ENCODE results near the gene TTYH2.

The TTYH2 gene

DNA sequence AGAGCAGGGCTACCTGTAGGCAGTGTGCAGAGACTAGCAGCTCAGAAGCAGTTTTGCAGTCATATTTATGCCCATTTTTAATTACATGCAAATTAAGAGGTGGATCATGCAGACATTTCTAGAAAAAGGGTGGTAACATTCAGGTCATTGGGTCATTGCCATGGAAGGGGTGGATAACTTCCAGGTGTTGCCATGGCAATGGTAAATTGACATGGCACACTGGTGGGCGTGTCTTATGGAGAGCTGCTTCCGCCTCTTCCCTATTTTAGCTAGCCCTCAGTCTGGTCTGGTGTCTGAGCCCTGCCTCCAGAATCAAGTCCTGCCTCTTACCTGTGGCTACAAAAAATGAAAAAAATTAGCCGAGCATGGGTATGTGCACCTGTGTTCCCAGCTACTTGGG, 57.9 kb downstream of the TTYH2 start:
- H3K4me3 ChIP-seq (ENCODE audit: low read depth, low read length), result no peak overlapping the region
- no peak for DNase-seq (ENCODE audit: low read depth)
- TF ChIP-seq, protein P1, sequence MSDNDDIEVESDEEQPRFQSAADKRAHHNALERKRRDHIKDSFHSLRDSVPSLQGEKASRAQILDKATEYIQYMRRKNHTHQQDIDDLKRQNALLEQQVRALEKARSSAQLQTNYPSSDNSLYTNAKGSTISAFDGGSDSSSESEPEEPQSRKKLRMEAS (IDR thresholded peaks at IDR 0.05; ENCODE audit: low read depth, low read length), result no peak
- TF ChIP-seq POLR2A (IDR thresholded peaks at IDR 0.05; ENCODE audit: extremely low read depth, insufficient read length), result no peak
- TF ChIP-seq MYC (IDR thresholded peaks at IDR 0.05; ENCODE audit: low read depth, low read length), result no peak

DNA sequence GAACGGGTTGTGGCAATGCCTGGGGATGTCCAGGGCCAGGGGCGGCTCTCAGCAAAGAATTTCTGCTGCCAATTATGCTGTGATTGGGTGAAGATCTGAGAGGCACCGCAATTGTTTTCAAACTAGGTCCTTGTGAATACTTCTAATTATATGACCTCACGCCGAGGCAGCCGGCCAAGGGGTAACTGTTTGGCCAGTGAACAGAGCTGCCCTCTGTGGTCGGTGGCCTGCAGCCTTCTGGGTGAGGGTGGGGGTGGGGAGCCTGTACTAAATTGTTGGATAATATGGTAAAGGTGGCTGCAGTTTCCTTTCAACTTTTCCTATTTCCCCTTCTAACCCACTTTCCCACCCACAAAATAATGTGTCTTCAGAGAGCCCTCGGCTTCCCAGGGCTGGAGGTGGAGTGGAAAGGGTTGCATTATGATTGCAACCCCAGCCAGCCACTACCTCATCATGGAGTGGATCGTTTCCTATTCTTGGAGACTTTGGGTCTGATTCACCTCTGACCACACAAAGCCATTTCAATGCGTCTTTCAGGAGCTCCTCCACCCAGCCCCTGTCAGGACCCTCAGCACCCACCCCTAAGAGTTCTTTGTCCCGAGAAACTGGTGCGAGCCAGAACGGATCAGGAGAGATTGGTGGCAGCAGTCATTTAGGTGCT, 58.7 kb downstream of the TTYH2 start:
- TF ChIP-seq, protein P2, sequence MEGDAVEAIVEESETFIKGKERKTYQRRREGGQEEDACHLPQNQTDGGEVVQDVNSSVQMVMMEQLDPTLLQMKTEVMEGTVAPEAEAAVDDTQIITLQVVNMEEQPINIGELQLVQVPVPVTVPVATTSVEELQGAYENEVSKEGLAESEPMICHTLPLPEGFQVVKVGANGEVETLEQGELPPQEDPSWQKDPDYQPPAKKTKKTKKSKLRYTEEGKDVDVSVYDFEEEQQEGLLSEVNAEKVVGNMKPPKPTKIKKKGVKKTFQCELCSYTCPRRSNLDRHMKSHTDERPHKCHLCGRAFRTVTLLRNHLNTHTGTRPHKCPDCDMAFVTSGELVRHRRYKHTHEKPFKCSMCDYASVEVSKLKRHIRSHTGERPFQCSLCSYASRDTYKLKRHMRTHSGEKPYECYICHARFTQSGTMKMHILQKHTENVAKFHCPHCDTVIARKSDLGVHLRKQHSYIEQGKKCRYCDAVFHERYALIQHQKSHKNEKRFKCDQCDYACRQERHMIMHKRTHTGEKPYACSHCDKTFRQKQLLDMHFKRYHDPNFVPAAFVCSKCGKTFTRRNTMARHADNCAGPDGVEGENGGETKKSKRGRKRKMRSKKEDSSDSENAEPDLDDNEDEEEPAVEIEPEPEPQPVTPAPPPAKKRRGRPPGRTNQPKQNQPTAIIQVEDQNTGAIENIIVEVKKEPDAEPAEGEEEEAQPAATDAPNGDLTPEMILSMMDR (IDR thresholded peaks at IDR 0.05; ENCODE audit: low read depth, low read length), result no peak
- TF ChIP-seq MYC (IDR thresholded peaks at IDR 0.05; ENCODE audit: low read depth, low read length) (no peak), POLR2A (IDR thresholded peaks at IDR 0.05; ENCODE audit: extremely low read depth, insufficient read length) (no peak)
- TF ChIP-seq, protein P1 (IDR thresholded peaks at IDR 0.05; ENCODE audit: low read depth, low read length), result no peak
- H3K4me3 ChIP-seq (ENCODE audit: low read depth, low read length), result no peak overlapping the region
- no peak for DNase-seq (ENCODE audit: low read depth)

GRCh38 chr17:74272731-74273201, 59.4 kb downstream of the TTYH2 start:
- H3K4me3 ChIP-seq (ENCODE audit: low read depth, low read length), result no peak overlapping the region
- DNase-seq (ENCODE audit: low read depth), result no peak
- TF ChIP-seq, protein P2 (IDR thresholded peaks at IDR 0.05; ENCODE audit: low read depth, low read length), result no peak

- H3K4me3 ChIP-seq (ENCODE audit: low read depth, low read length), result no peak within 1 kb of the TSS
- DNase-seq (ENCODE audit: low read depth), result peak; percentile 23
- TF ChIP-seq, protein P1 (IDR thresholded peaks at IDR 0.05; ENCODE audit: low read depth, low read length), result no peak
- TF ChIP-seq POLR2A (IDR thresholded peaks at IDR 0.05; ENCODE audit: extremely low read depth, insufficient read length) (no peak), MYC (IDR thresholded peaks at IDR 0.05; ENCODE audit: low read depth, low read length) (no peak)
- TF ChIP-seq, protein P2 (IDR thresholded peaks at IDR 0.05; ENCODE audit: low read depth, low read length), result no peak
These were observed 60.8 kb downstream of the TTYH2 start, which contains the start of gene DNAI2 for GRCh38 chr17:74274060-74274708. TSS of gene DNAI2 (plus strand) at chr17:74274234. CDS start at chr17:74281818, 7,584 bp downstream.

DNA sequence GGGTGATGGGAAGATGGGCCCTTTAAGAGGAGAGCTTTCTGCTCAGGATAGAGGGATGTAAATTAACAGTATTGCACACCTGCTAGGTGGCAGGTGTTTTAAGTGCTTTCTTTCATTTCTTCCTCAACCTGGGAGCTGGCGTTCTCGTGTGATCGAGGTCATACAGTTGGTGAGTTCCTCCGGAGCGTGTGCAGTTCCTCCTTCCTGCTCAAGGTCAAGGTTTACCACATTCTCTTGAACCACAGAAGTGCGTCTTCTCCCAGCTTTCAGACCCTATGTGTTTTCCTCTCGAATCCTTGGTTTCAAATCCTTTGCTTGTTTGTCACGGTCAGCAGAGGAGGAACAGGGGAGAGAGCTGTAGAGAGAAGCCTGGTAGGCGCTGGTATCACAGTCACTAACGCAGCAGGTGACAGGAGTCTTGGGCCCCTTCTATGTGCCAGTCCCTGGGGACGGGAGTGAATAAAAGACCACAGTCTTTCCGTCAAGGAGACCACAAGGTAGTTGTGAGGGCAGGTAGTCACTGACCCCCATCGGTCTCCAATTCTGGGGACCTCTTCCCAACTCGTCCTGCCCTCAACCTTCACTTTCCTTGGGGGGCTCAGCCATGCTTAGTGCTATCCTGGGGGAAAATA, 61.5 kb downstream of the TTYH2 start:
- peak; percentile 63 for DNase-seq (ENCODE audit: low read depth)
- TF ChIP-seq, protein P2 (IDR thresholded peaks at IDR 0.05; ENCODE audit: low read depth, low read length), result no peak
- TF ChIP-seq, protein P1 (IDR thresholded peaks at IDR 0.05; ENCODE audit: low read depth, low read length), result 0 out of 2 replicates have a peak, but pooled peaks have one; percentile 32
- H3K4me3 ChIP-seq (ENCODE audit: low read depth, low read length), result no peak overlapping the region

GRCh38 chr17:74276051-74276476, 62.7 kb downstream of the TTYH2 start:
- H3K4me3 ChIP-seq (ENCODE audit: low read depth, low read length), result no peak overlapping the region
- no peak for DNase-seq (ENCODE audit: low read depth)
- TF ChIP-seq, protein P1 (IDR thresholded peaks at IDR 0.05; ENCODE audit: low read depth, low read length), result no peak
- TF ChIP-seq MYC (IDR thresholded peaks at IDR 0.05; ENCODE audit: low read depth, low read length) (no peak), POLR2A (IDR thresholded peaks at IDR 0.05; ENCODE audit: extremely low read depth, insufficient read length) (no peak)
- TF ChIP-seq, protein P2 (IDR thresholded peaks at IDR 0.05; ENCODE audit: low read depth, low read length), result no peak

Data from NB4 (cell line).